HepG2 (cell line): ENCODE data around the gene KRTAP5-6. TPM values are rescaled to one million over a fixed set of nuclear protein-coding genes. Genes with fewer than 3 reads are reported as not detected.

Source experiments
- BATF2 ChIP-seq: sonication (generic); formaldehyde crosslinking; IDR thresholded peaks from 2 replicates; pipeline ENCODE4 v1.8.0; 2022; ENCODE audit warnings: mild to moderate bottlenecking, missing genetic modification reagents, moderate library complexity
- BCL6 ChIP-seq: IDR thresholded peaks from 2 replicates; pipeline ENCODE4 v1.6.1; 2016; ENCODE audit warnings: missing genetic modification reagents, missing compliant biosample characterization
- BRF2 ChIP-seq: sonication (generic); formaldehyde crosslinking; IDR thresholded peaks from 2 replicates; pipeline ENCODE4 v1.8.1; 2022; ENCODE audit warnings: mild to moderate bottlenecking, missing genetic modification reagents
- MXD4 ChIP-seq: IDR thresholded peaks from 2 replicates; pipeline ENCODE4 v1.6.1; 2016; ENCODE audit warnings: mild to moderate bottlenecking, missing biosample characterization, missing genetic modification reagents
- POLR2AphosphoS5 ChIP-seq: IDR thresholded peaks from 2 replicates; pipeline ENCODE4 v1.6.1; 2012; ENCODE audit warnings: low read depth, low read length
- TBX2 ChIP-seq: sonication (generic); formaldehyde crosslinking; IDR thresholded peaks from 2 replicates; pipeline ENCODE4 v1.5.0; 2020; ENCODE audit warnings: missing genetic modification reagents, mild to moderate bottlenecking, borderline replicate concordance
- THRA ChIP-seq: sonication (generic); formaldehyde crosslinking; IDR thresholded peaks from 2 replicates; pipeline ENCODE4 v1.4.0; 2020; ENCODE audit warnings: missing genetic modification reagents, borderline replicate concordance
- TIGD3 ChIP-seq: sonication (generic); formaldehyde crosslinking; IDR thresholded peaks from 2 replicates; pipeline ENCODE4 v1.5.1; 2020; ENCODE audit warnings: mild to moderate bottlenecking, missing genetic modification reagents, borderline replicate concordance
- ZBTB4 ChIP-seq: sonication (generic); formaldehyde crosslinking; IDR thresholded peaks from 2 replicates; pipeline ENCODE4 v1.4.0; 2020; ENCODE audit warnings: missing genetic modification reagents, mild to moderate bottlenecking, borderline replicate concordance
- ZFP36 ChIP-seq: fragments of 150-350 bp; IDR thresholded peaks from 2 replicates; pipeline ENCODE4 v1.6.1; 2018; ENCODE audit warnings: borderline replicate concordance, low read length, low read depth; ENCODE audit not compliant: partially characterized antibody
- ZNF101 ChIP-seq: sonication (generic); formaldehyde crosslinking; IDR thresholded peaks from 2 replicates; pipeline ENCODE4 v1.4.0; 2020; ENCODE audit warnings: mild to moderate bottlenecking, low read depth, missing genetic modification reagents, borderline replicate concordance
- ZNF280B ChIP-seq: sonication (generic); formaldehyde crosslinking; IDR thresholded peaks from 2 replicates; pipeline ENCODE4 v1.5.0; 2020; ENCODE audit warnings: missing genetic modification reagents, mild to moderate bottlenecking, borderline replicate concordance
- ZNF792 ChIP-seq: IDR thresholded peaks from 2 replicates; pipeline ENCODE4 v1.6.1; 2016
- ZSCAN31 ChIP-seq: sonication (generic); formaldehyde crosslinking; IDR thresholded peaks from 2 replicates; pipeline ENCODE4 v1.5.0; 2020; ENCODE audit warnings: low read depth, mild to moderate bottlenecking, missing genetic modification reagents
- polyA plus RNA-seq, 8 experiments: library from polyadenylated mRNA; depleted of rRNA in 3 of 8; stranded (reverse) in 7 of 8; unstranded in 1 of 8; fragments of >200 nt; fragmentation: Illumina TruSeq in 4 of 8; extraction: Trizol in 4 of 8; gene quantifications; 2 replicates each; pipeline versions ENCODE4 v1.2.1 to v1.2.3, GENCODE V29; 2011 to 2016; ENCODE audit warnings: low read depth in 4 of 8, missing spikeins in 1 of 8, mixed read lengths in 1 of 8; ENCODE audit not compliant: insufficient read depth in 1 of 8
- total RNA-seq, 5 experiments: library from RNA; depleted of rRNA; stranded (reverse); fragments of >200 nt; fragmentation: Illumina TruSeq; extraction: Trizol; gene quantifications; 2 replicates each; pipeline ENCODE4 v1.2.3, GENCODE V29; 2016; ENCODE audit warnings: low read depth in 1 of 5

KRTAP5-6 gene
- total and polyA plus RNA-seq, 2 of the 13 experiments (the other 11 are each of a cell fraction or from before 2014, with no cell fraction given): not detected

- 0 out of 2 replicates have a peak, but pooled peaks have one; percentile 3 for TF ChIP-seq ZNF280B (CRISPR knock-in tag)
- TF ChIP-seq TIGD3 (CRISPR knock-in tag): no peak
- peak; percentile 88 for TF ChIP-seq ZNF792
- peak; percentile 94 for TF ChIP-seq BRF2 (CRISPR knock-in tag)
- TF ChIP-seq TBX2: peak; percentile 98
- no peak for TF ChIP-seq ZFP36
- no peak for TF ChIP-seq BATF2 (CRISPR knock-in tag)
- TF ChIP-seq THRA (CRISPR knock-in tag): peak; percentile 96; the same call in 1 of the 2 replicates
- 0 out of 2 replicates have a peak, but pooled peaks have one; percentile 19 for TF ChIP-seq ZSCAN31 (CRISPR knock-in tag)
- peak; percentile 64 for TF ChIP-seq POLR2AphosphoS5
- TF ChIP-seq ZNF101 (CRISPR knock-in tag): no peak
- TF ChIP-seq ZBTB4 (CRISPR knock-in tag): peak; percentile 100
- TF ChIP-seq BCL6: peak; percentile 87
- peak; percentile 91 for TF ChIP-seq MXD4
Measured at GRCh38 chr11:1691026-1691877, 5.7 kb upstream of the KRTAP5-6 start (continued).
